ENCODE results near the gene RAPGEF3.
A peak's percentile ranks its signal among the peaks of the same experiment; 100 is the strongest.

The RAPGEF3 gene

GRCh38 chr12:47772094-47772660 lies 13.5 kb upstream of the RAPGEF3 start:
- no peak for TF ChIP-seq CTCF (IDR thresholded peaks at IDR 0.05; ENCODE audit: low read depth, low read length, missing control alignments)
- no peak overlapping the region for H3K4me3 ChIP-seq (ENCODE audit: low read depth, low read length)
- DNase-seq (ENCODE audit: low read depth), result no peak

GRCh38 chr12:47771304-47771703 lies 12.6 kb upstream of the RAPGEF3 start:
- DNase-seq (ENCODE audit: low read depth), result no peak
- no peak overlapping the region for H3K4me3 ChIP-seq (ENCODE audit: low read depth, low read length)
- TF ChIP-seq CTCF (IDR thresholded peaks at IDR 0.05; ENCODE audit: low read depth, low read length, missing control alignments), result no peak

- no peak for DNase-seq (ENCODE audit: low read depth)
- TF ChIP-seq CTCF (IDR thresholded peaks at IDR 0.05; ENCODE audit: low read depth, low read length, missing control alignments), result no peak
- H3K4me3 ChIP-seq (ENCODE audit: low read depth, low read length), result no peak overlapping the region
Measured at GRCh38 chr12:47770086-47770726, 11.5 kb upstream of the RAPGEF3 start.

GRCh38 chr12:47769234-47770085 lies 10.8 kb upstream of the RAPGEF3 start:
- no peak overlapping the region for H3K4me3 ChIP-seq (ENCODE audit: low read depth, low read length)
- TF ChIP-seq CTCF (IDR thresholded peaks at IDR 0.05; ENCODE audit: low read depth, low read length, missing control alignments), result peak; percentile 3

GRCh38 chr12:47768323-47768811 lies 9.7 kb upstream of the RAPGEF3 start:
- no peak for DNase-seq (ENCODE audit: low read depth)
- no peak for TF ChIP-seq CTCF (IDR thresholded peaks at IDR 0.05; ENCODE audit: low read depth, low read length, missing control alignments)

More at GRCh38 chr12:47769234-47770085, 10.8 kb upstream of the RAPGEF3 start:
- no peak for DNase-seq (ENCODE audit: low read depth)

GRCh38 chr12:47767216-47767724 lies 8.6 kb upstream of the RAPGEF3 start:
- peak; percentile 62 for TF ChIP-seq CTCF (IDR thresholded peaks at IDR 0.05; ENCODE audit: low read depth, low read length, missing control alignments)
- no peak overlapping the region for H3K4me3 ChIP-seq (ENCODE audit: low read depth, low read length)
- peak; percentile 55 for DNase-seq (ENCODE audit: low read depth)

More at GRCh38 chr12:47768323-47768811, 9.7 kb upstream of the RAPGEF3 start:
- no peak overlapping the region for H3K4me3 ChIP-seq (ENCODE audit: low read depth, low read length)

Measured in GM12864 (cell line).